WERI-Rb-1 (cell line): ENCODE measurements around the gene MYL12A.

Source experiments
- DNase-seq: peaks from one replicate; pipeline ENCODE4 v3.0.0-alpha.2; 2020
- H3K27ac ChIP-seq: fragments of 250-450 bp; sonication (Bioruptor Pico); 2 replicates; pipeline ENCODE4 v1.5.1; 2020; ENCODE audit warnings: mild to moderate bottlenecking, moderate library complexity
- H3K27me3 ChIP-seq: fragments of 250-450 bp; sonication (Bioruptor Pico); 2 replicates; pipeline ENCODE4 v1.5.1; 2021; ENCODE audit warnings: mild to moderate bottlenecking, low read depth, moderate library complexity; ENCODE audit not compliant: insufficient read depth, severe bottlenecking
- H3K36me3 ChIP-seq: fragments of 250-450 bp; sonication (Bioruptor Pico); 2 replicates; pipeline ENCODE4 v1.5.1; 2020; ENCODE audit warnings: mild to moderate bottlenecking, moderate library complexity
- H3K4me3 ChIP-seq: 2 replicates; pipeline ENCODE4 v1.5.1; 2011; ENCODE audit warnings: low read depth, mild to moderate bottlenecking, control low read depth, low read length
- H3K9me3 ChIP-seq: fragments of 250-450 bp; sonication (Bioruptor Pico); 2 replicates; pipeline ENCODE4 v1.5.1; 2021; ENCODE audit warnings: mild to moderate bottlenecking, moderate library complexity; ENCODE audit not compliant: severe bottlenecking
- TF ChIP-seq, protein P1 (sequence below): IDR thresholded peaks from 2 replicates; pipeline ENCODE4 v1.5.1; 2011; ENCODE audit warnings: low read depth, mild to moderate bottlenecking, control low read depth, inconsistent platforms, low read length

The MYL12A gene

DNA sequence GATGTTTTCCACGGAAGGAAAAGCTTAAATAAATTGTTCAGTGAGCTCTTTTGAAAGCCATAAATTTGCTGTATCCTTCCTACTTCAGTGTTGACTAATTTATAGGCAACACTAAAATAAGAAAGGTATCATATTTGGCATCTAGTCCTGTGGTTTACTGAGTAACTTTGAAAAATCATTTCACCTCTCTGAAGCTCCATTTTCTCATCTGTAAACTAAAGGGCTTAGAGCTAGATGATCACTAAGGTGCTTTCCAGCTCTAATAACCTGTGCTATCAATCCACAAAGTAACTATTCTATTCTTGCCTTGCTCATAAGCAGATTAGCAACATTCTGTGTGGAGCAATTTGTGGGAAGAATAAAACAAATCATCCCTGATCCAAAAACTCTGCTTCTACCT is 24.2 kb upstream of the MYL12A start:
- TF ChIP-seq, protein P1, sequence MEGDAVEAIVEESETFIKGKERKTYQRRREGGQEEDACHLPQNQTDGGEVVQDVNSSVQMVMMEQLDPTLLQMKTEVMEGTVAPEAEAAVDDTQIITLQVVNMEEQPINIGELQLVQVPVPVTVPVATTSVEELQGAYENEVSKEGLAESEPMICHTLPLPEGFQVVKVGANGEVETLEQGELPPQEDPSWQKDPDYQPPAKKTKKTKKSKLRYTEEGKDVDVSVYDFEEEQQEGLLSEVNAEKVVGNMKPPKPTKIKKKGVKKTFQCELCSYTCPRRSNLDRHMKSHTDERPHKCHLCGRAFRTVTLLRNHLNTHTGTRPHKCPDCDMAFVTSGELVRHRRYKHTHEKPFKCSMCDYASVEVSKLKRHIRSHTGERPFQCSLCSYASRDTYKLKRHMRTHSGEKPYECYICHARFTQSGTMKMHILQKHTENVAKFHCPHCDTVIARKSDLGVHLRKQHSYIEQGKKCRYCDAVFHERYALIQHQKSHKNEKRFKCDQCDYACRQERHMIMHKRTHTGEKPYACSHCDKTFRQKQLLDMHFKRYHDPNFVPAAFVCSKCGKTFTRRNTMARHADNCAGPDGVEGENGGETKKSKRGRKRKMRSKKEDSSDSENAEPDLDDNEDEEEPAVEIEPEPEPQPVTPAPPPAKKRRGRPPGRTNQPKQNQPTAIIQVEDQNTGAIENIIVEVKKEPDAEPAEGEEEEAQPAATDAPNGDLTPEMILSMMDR, result no peak
- Histone ChIP-seq H3K27ac (no peak overlapping the region), H3K36me3 (no peaks in the 10 kb centered on the region), H3K9me3 (no peaks in the 10 kb centered on the region), H3K4me3 (no peak overlapping the region), H3K27me3 (no peaks in the 10 kb centered on the region)
- no peak for DNase-seq

DNA sequence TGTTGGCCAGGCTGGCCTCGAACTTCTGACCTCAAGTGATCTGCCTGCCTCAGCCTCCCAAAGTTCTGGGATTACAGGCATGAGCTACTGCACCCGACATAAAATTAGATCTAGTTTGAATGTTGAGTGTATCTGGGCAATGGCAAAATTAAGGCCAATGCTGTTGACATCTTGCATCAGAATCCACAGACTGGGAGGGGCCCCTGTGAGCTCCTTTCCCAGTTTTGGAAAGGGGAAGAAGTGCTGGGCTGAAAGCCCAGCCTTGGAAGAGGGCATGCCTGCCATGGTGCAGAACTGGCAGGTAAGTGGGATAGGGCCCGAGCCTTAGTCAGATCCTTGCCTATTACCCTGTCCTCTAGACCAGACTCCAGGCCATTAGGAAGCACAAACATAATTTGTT is 23.4 kb upstream of the MYL12A start:
- no peak for DNase-seq
- H3K4me3 ChIP-seq, result no peak overlapping the region
- H3K36me3 ChIP-seq, result no peaks in the 10 kb centered on the region
- TF ChIP-seq, protein P1, result no peak
- H3K9me3 ChIP-seq, result no peaks in the 10 kb centered on the region
- H3K27ac ChIP-seq, result no peak overlapping the region
- H3K27me3 ChIP-seq, result no peaks in the 10 kb centered on the region

DNA sequence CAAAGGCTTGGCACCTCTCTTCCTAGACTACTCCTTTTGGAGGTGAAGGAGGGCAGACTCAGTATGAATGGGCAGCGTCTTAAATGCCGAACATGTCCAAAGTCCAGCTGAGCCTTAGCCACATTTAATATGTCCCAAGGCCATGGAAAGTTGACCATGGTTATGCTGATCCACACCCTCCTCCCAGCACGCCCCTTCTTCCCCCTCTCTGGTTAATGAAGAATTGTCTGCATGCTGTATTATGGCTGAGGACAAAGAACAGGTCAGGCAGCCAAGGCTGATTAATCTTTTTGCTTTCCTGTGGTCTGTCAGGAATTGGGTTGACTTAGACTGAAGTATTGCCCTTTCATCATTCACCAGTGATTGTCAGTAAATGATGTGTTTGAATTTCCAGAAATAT is 22.0 kb upstream of the MYL12A start:
- DNase-seq, result no peak
- TF ChIP-seq, protein P1, result no peak
- no peak overlapping the region for H3K4me3 ChIP-seq
- no peaks in the 10 kb centered on the region for H3K36me3 ChIP-seq
- no peaks in the 10 kb centered on the region for H3K9me3 ChIP-seq
- no peaks in the 10 kb centered on the region for H3K27me3 ChIP-seq
- no peak overlapping the region for H3K27ac ChIP-seq

DNA sequence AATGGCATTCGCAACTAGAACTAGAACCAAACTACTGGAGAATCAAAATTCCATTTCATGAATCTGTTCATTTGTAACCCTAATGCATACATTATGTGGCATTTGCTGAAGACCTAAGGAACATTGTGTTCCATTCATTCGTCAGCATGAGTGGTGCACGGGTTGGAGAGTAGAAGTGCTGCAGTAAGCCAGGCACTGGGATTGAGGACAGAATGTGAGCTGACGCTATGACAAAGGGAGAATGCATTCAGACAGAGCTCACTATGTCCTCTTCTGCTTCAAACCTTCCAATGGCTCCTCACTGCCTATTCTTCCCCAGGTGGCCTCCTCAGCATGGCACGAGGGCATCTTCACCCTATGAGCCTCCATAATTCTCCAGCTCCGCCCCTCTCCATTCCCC is 21.6 kb upstream of the MYL12A start:
- TF ChIP-seq, protein P1, result no peak
- H3K4me3 ChIP-seq, result no peak overlapping the region
- H3K27me3 ChIP-seq, result no peaks in the 10 kb centered on the region
- no peaks in the 10 kb centered on the region for H3K9me3 ChIP-seq
- no peak overlapping the region for H3K27ac ChIP-seq
- H3K36me3 ChIP-seq, result no peaks in the 10 kb centered on the region
- DNase-seq, result no peak

DNA sequence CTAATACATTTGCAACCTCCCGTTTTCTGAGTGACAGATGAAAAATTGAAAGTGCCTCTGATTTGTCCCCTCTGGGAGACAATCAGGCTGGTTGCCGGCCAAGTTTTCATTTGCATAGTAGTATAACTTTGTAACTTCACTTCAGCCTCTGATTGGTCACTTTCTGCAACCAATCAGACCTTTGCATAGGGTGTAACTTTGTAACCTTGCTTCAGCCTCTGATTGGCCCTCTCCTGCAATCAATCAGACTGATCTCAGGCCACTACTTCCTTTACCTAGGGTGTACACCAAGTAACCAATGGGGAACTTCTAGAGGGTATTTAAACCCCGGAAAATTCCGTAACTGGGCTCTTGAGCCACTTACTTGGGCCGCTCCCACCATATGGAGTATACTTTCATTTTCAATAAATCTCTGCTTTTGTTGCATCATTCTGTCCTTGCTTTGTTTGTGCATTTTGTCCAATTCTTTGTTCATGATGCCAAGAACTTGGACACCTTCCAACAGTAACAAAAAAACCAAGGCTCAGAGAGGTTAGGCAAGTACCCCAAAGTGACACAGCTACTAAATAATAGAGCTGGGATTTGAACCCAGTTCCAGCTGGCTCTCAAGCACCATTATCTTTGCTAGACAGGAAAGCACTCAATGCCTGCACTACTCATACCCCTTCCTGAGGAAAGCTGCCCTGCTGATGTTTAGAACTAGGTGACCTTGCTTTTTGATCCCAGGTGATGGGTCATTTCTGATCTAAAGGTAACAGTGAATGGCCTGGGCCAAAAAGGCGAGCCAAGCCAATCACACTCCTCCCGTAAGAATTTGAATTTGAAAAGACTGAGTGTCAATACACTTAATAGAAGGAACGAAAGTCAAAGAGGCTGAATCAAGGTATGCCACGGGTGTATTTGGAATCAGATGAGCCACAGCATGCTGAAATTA is 16.9 kb upstream of the MYL12A start:
- TF ChIP-seq, protein P1, result no peak
- H3K4me3 ChIP-seq, result no peak overlapping the region
- no peak for DNase-seq
- no peaks in the 10 kb centered on the region for H3K27me3 ChIP-seq
- H3K27ac ChIP-seq, result no peak overlapping the region
- no peaks in the 10 kb centered on the region for H3K36me3 ChIP-seq
- no peaks in the 10 kb centered on the region for H3K9me3 ChIP-seq
